Measurements from ENCODE around the gene REC114.
"Not testable (repeated sequence)": the region's sequence is repeated elsewhere in the genome, so short reads cannot be mapped to it uniquely, and the experiment has no call there.

REC114 gene

DNA sequence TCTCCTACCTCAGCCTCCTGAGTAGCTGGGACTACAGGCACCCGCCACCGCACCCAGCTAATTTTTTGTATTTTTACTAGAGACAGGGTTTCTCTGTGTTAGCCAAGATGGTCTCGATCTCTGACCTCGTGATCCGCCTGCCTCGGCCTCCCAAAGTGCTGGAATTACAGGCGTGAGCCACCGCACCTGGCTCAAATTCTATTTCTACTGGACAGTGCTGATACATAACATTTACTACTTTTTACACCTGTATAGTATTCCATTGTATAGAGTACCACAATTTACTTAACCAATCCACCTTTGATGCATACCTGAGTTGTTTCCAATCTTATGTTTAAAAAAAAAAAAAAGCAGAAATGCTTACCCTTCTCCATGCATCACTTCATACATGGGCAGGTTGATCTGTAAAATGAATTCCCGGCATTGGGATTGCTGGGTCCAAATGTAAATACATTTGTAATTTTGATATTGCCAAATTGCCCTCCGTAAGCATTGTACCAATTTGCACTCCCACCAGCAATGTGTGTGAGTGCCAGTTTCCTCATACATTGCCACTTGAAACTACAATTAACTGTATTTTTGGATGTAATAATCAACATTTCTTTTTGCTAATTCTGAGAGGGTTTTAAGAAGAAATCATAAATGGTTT, 95.7 kb downstream of the REC114 start:
- DNase-seq = no peak

DNA sequence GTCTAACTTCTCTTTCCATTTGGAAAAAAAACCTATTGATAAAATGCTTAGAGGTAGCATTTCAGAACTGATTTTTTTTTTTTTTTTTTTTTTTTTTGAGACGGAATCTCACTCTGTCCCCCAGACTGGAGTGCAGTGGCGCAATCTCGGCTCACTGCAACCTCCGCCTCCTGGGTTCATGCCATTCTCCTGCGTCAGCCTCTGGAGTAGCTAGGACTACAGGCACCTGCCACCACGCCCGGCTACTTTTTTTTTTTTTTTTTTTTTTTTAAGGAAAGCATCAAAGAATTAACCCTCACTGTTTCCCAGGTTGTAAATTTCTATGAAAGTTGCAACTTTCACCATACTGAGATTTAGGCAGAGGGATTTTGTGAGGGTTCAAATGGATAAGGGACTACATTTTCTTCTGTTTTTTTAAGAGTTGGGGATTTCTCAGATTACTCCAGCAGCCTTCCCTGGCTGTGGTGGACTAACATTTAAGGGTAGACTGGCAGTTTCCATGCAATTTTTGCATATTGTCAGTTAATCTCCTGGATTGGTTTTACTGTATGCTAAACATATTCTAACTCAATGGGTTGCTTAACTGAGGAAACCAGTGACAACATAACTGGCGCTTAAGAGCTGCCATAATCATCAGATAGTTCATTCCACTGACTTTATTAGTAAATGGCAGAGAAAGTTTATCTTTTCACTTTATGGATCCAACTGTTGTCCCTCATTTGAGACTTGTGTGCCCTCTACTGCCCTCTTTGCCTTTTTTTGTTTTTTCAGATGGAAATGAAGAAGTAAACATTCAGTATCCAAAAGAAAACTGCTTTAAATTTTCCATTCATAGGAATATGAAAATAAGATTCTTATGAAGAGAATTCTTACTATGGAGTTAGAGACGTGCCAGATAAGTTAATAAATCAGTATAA, 96.5 kb downstream of the REC114 start:
- no peak for DNase-seq

DNA sequence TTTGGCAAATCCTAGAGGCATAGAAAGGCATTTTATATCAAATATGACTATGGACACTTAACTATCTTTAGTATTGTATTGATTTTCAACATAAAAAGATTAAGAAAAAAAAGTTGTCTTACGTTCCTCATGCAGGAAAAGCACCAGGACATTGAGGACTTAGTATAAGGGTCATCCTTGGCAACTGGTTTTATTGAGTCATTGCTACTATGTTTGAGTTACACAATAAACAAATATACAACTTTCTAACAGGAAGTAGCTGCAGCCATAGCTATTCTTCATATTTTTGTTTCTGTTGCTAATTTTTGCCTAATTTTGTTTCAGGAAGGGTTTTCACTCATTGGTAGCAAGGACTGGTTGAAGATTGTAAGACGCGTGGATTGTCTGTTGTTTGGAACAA, 97.2 kb downstream of the REC114 start:
- DNase-seq = no peak

DNA sequence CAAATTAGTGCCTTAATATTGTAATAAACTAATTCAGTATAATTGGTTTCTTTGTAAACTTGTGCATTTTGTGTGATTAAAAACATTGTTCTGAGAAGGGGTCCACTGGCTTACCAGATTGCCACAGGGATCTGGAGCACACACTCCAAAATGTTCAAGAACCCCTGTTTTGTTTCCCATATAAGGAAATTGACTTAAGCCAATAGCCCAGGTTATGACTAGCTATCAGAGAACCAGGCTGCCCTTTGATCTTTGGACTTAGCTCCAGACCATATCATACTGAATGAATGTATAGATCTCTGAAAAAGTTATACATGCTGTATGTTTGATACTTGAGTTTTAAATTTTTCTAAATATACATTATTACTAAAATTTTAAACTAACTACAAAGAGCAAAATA, 98.5 kb downstream of the REC114 start:
- DNase-seq = no peak

DNA sequence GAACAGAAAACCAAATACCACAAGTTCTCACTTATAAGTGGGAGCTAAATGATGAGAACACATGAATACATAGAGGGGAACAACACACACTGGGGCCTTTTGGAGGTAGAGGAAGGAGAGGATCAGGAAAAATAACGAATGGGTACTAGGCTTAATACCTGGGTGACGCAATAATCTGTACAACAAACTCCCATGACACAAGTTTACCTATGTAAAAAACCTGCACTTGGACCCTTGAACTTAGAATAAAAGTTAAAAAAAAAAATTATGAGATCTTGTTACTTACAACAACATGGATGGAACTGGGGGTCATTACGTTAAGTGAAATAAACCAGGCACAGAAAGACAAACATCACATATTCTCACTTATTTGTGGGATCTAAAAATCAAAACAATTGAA, 106.0 kb downstream of the REC114 start:
- DNase-seq = not testable (repeated sequence)

DNA sequence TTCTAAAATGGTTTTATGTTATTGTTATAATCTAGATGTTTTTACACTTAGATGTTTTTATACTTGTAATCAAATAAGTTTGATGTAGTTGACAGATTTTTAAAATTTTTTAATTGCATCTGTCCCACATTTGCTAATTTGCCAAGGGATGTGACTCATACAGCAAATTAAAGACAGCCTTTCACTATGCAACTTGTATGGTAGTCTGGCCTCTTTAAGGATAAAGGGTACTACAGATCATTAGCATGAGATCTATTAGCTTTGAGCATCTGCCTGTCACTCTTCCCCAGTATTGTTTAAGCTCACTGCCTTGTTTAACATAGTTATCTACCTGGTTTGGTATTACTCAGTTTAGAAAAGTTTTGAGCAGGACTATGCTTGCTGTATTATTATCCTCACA, 107.2 kb downstream of the REC114 start:
- DNase-seq = no peak

DNA sequence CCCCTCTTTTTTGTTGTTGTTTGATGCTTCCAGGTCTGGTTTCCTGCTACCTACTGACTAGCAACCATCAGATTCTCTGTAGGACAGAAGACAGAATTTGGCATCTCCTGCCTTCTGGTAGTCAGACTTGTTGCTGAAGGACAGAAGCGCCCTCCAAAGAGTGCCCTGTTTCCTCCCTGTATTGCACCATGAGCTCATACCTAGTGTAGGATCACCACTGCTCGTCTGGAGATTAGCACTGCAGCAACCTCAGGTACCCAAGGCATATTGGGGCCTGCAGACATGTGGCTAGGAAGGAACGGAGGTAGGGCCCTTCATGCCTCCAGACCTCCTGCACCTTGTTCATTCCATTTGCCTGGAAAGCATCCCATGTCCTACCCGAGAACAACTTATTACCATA, 112.1 kb downstream of the REC114 start:
- no peak for DNase-seq

DNA sequence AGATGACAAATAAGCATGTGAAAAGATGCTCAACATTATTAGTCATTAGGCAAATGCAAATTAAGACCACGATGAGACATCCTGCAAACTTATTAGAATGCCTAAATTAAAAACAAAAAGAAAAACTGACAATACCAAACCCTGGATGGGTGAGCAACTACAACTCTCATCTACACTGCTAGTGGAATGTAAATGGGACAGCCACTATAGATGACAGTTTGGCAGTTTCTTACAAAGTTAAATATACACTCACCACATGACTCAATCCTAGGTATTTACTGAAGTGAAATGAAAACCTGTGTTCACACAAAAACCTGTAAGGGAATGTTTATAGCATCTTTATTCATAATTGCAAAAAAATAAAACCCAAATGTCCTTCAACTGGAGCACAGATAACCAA, 115.6 kb downstream of the REC114 start:
- DNase-seq = no peak

GRCh38 chr15:73560501-73561117, 117.6 kb downstream of the REC114 start:
- DNase-seq = peak; percentile 7

DNA sequence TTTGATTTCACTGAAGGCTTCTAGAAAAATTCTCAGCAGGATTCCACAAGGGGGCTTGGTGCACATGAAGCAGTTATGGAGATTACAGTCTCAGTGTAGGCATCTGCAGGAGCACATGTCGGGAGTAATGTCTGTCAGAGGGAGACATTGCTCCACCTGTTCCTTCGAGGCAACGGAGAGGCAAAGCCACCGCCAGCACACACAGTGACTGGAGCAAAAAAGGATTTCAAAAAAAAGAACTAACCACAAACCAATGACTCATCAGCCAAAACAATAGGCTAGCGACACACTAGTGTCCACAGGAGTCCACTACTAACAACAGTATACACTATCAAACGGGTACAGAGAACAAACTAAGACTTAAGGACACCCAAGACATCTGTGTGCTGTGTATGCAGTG, 121.3 kb downstream of the REC114 start:
- no peak for DNase-seq

DNA sequence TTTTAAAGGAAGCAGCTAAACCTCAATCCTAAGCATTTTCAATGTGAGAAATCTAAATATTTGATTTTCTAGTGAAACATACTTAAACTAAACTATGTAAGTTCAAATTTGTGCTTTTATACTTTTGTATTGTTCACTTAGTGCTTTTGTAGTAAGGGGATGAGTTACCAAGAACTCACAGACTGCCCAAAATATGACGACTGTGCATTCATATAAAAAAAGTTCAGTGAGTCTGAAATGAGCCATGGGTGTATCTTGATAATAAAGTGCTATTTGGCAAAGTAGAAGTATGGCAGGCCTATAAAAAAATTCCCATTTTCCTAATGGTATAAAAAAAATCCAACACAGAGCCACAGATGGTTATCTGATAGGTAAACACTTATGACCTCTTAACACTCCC, 124.1 kb downstream of the REC114 start:
- DNase-seq = no peak

DNA sequence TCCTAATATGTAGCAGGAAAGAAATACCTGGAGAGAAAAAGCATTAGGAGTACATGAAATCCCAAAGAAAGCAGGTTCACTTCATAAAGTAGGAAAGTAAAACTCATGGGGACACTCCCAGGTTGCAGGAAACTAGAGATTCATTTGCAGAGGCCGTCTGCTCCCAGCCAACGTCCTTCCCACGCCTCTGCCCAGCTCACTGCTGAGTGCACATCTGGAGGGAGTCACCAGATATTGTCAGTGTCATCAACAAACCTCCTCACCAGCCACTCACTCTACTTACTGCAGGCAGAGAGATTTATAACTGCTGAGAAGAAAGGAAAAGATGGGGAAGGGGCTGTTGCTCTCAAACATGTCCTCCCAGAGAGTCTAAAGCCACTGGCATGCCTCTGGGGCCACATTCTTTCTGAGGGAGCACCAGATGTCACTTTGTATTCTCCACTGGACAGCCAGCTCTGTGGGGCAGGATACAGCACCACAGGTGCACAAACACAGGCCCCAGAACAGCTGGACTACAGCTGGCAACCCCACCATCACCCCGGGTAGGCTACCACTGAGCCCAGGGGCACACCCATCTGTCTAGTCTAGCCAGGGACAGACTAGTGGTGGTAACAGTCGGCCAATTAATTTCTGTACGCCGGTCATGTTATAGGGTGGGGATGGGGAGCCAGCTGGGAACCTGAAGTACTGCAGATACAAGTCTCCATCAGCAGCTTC, 125.8 kb downstream of the REC114 start:
- DNase-seq = no peak

- no peak for DNase-seq
These were observed 126.4 kb downstream of the REC114 start for GRCh38 chr15:73569361-73569760.

DNA sequence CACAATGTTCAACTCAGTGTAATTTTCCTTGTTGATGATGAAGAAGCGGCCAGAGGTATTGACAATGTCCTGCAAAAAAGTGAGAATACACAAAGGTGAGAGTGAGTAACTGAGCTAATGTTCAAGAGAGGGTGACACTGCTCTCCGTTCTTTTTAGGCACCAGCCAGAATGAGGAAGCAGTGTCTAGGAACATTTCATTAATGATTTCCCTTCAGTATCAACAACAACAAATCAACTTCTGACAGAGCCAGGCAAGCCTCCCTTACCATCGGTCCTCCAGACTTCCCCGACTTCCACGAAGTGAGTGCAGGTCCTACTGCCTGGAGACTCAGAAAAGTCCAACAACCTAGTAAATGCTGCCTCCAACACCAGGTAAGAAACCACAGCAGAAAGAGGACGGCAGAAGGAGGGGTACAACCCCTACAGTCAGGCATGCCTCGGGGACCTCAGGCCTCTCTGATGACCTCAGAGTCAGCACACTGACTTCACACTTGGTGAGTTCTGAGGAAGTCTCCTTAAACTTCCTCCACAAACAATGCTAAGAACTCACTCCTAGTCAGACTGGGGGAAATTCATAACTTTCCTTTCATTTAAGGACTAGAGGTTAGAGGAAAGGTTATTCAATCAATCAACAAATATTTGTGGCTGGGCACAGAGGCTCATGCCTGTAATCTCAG, 127.5 kb downstream of the REC114 start:
- no peak for DNase-seq

GRCh38 chr15:73571346-73571745, 128.4 kb downstream of the REC114 start:
- peak; percentile 94 for DNase-seq

- no peak for DNase-seq
These were observed 129.3 kb downstream of the REC114 start for GRCh38 chr15:73572296-73572695.

- DNase-seq = no peak
These were observed 130.1 kb downstream of the REC114 start for GRCh38 chr15:73573037-73573436.

- DNase-seq = peak; percentile 6
These were observed 130.6 kb downstream of the REC114 start for GRCh38 chr15:73573572-73573971.

GRCh38 chr15:73575636-73576247, 132.8 kb downstream of the REC114 start:
- DNase-seq = no peak

- DNase-seq = not testable (repeated sequence)
These were observed 134.6 kb downstream of the REC114 start for GRCh38 chr15:73577593-73577992.

- no peak for DNase-seq
These were observed 135.1 kb downstream of the REC114 start for GRCh38 chr15:73578026-73578425.

DNA sequence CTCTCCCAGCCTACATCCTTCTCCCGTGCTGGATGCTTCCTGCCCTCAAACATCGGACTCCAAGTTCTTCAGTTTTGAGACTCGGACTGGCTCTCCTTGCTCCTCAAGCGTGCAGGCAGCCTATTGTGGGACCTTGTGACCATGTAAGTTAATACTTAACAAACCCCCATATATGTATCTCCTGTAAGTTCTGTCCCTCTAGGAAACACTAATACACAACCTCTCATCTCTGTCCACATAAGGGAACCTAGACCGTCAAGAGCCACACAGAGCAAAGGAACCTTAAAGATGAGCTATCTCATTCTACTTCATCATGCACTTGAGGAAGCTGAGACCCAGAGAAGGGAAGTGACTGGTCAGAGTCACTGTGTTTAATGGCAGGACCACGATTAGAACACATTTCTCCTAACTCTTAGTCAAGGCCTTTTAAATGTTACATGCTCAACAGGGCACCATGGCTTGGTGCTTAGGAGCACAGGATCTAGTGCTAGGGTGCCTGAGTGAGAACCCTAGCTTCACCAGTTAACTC, 140.0 kb downstream of the REC114 start:
- DNase-seq = no peak

All from SHP77 treated with DMSO at 0.1 percent for 48 hours (cell line).